Cardiac muscle cell (in vitro differentiated cells and primary cell): ENCODE data around the gene FAM3D. TPM values are rescaled to one million over a fixed set of nuclear protein-coding genes. Genes with fewer than 3 reads are reported as not detected.
"Not testable (repeated sequence)": the region's sequence is repeated elsewhere in the genome, so short reads cannot be mapped to it uniquely, and the experiment has no call there.

Source experiments
- DNase-seq, 2 donors: peaks; one replicate each; pipeline versions ENCODE4 v3.0.0 to v3.0.0-alpha.2; 2010 to 2017; ENCODE audit warnings: low read depth in 1 of 2, low spot score in 1 of 2
- H3K27ac ChIP-seq: fragments of 200-600 bp; sonication (generic); 2 replicates; pipeline ENCODE4 v1.5.1; 2016
- H3K27me3 ChIP-seq: fragments of 200-600 bp; sonication (generic); 2 replicates; pipeline ENCODE4 v1.6.0; 2016; ENCODE audit warnings: control low read depth
- H3K36me3 ChIP-seq: fragments of 200-600 bp; sonication (generic); 2 replicates; pipeline ENCODE4 v1.5.1; 2016; ENCODE audit warnings: control low read depth
- H3K4me1 ChIP-seq: fragments of 200-600 bp; sonication (generic); 2 replicates; pipeline ENCODE4 v1.8.1; 2017; ENCODE audit warnings: low read depth, mild to moderate bottlenecking, mixed run types
- H3K4me3 ChIP-seq: fragments of 200-600 bp; sonication (generic); 2 replicates; pipeline ENCODE4 v1.5.1; 2016; ENCODE audit warnings: mild to moderate bottlenecking
- H3K9me3 ChIP-seq: fragments of 200-600 bp; sonication (generic); 2 replicates; pipeline ENCODE4 v1.5.1; 2017; ENCODE audit warnings: low read depth, mild to moderate bottlenecking, control low read depth
- CTCF ChIP-seq: IDR thresholded peaks from 2 replicates; pipeline ENCODE4 v1.5.1; 2012; ENCODE audit warnings: low read depth, mild to moderate bottlenecking, low read length
- polyA plus RNA-seq: library from polyadenylated mRNA; unstranded; fragments of >200 nt; fragmentation: Nextera tagmentation; extraction: Ambion mirVana; gene quantifications from 2 replicates; pipeline ENCODE4 v1.2.1, GENCODE V29; 2016
- total RNA-seq: library from RNA; depleted of rRNA; stranded (reverse); fragments of >200 nt; gene quantifications from 2 replicates; pipeline ENCODE4 v1.2.3, GENCODE V29; 2016

The FAM3D gene, protein sequence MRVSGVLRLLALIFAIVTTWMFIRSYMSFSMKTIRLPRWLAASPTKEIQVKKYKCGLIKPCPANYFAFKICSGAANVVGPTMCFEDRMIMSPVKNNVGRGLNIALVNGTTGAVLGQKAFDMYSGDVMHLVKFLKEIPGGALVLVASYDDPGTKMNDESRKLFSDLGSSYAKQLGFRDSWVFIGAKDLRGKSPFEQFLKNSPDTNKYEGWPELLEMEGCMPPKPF
- 1.5 TPM in 1 of 2 replicates, not detected in the other for total RNA-seq
- 0.69 TPM in 1 of 2 replicates, not detected in the other for polyA plus RNA-seq

GRCh38 chr3:58666683-58667082 lies at the start of gene FAM3D:
Gene FAM3D (minus strand): TSS chr3:58666774. CDS start chr3:58655563, 11,211 bp downstream.
- H3K36me3 ChIP-seq: no peaks in the 10 kb centered on the region
- peaks cover 14% of the 10 kb centered on the region for H3K27me3 ChIP-seq
- H3K9me3 ChIP-seq: no peaks in the 10 kb centered on the region
- H3K27ac ChIP-seq: no peak within 1 kb of the TSS
- H3K4me3 ChIP-seq: no peak within 1 kb of the TSS
- DNase-seq: no peak
- no peak for TF ChIP-seq CTCF
- H3K4me1 ChIP-seq: peaks cover 3% of the 10 kb centered on the region

DNA sequence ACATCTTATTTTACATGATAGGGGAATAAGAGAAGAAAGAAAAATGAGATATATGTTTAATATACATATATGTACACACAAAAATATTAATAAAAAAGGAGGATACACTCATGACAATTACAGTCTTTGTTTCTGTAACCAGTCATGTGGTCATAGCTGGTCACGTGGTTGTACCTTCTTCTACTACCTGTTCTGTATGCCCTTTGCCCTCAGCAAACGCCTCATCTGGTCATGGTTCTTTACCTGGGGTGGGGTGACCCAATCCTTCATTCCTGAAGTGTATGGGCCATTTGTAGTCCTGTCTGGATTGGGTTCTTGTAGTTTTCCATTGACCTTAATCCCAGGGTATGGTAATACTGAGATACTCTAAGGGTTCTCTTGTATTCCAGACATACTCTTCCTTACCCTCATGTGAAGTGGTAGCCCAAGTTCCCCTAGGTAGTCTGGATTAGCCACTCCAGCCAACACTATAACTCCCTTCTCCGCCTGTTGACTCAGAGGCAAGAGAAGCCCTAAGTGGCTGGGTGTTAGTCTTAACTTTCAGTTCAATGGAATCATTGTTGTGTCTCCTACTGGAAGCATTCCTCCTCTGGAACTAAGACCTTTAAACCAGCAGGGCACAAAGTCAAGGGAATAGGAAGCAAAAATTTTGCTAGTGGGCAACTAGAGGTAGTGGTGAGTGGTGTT lies 47.3 kb upstream of the FAM3D start:
- no peaks in the 10 kb centered on the region for H3K9me3 ChIP-seq
- peaks cover 7% of the 10 kb centered on the region for H3K27me3 ChIP-seq
- no peak overlapping the region for H3K27ac ChIP-seq
- no peak for DNase-seq
- TF ChIP-seq CTCF: no peak
- H3K36me3 ChIP-seq: no peaks in the 10 kb centered on the region
- no peak overlapping the region for H3K4me3 ChIP-seq
- H3K4me1 ChIP-seq: no peaks in the 10 kb centered on the region

GRCh38 chr3:58711871-58712270 lies 45.3 kb upstream of the FAM3D start:
- Histone ChIP-seq H3K27ac (no peak overlapping the region), H3K4me1 (no peaks in the 10 kb centered on the region), H3K27me3 (no peaks in the 10 kb centered on the region), H3K4me3 (no peak overlapping the region), H3K36me3 (no peaks in the 10 kb centered on the region), H3K9me3 (no peaks in the 10 kb centered on the region)
- no peak for DNase-seq
- TF ChIP-seq CTCF: no peak

- H3K27ac ChIP-seq, DNase-seq, H3K4me3 ChIP-seq, H3K9me3 ChIP-seq, H3K27me3 ChIP-seq, H3K4me1 ChIP-seq, H3K36me3 ChIP-seq: not testable (repeated sequence)
These were observed 42.4 kb upstream of the FAM3D start for GRCh38 chr3:58708983-58709382.

GRCh38 chr3:58708116-58708791 lies 41.7 kb upstream of the FAM3D start:
- DNase-seq: no peak
- no peak for TF ChIP-seq CTCF

DNA sequence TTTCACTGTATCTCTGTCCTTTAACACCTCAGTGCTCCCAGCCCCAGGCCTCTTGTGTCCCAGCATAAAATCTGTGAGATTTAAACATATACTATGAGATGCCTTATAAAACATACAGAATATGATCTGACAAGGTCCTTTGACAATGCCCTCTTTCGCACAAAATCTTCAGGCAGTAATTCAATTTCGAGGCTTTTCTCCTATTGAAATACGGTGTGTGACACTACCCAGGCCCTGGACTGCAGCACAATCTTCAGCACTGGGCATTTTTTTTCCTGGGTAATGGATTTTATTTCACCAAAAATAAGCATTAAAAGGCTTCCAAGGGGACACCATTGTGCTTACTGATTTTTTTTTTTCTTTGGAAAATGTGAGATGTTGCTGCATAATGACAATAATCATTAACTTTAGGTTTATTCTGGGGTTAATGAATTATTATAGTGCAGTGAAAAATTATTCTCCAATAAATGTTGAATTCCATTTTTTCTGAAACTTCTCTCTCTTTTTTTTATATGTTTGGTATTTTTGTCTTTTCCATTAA lies 40.9 kb upstream of the FAM3D start:
- TF ChIP-seq CTCF: no peak
- H3K27ac ChIP-seq: no peak overlapping the region
- H3K9me3 ChIP-seq: no peaks in the 10 kb centered on the region
- H3K27me3 ChIP-seq: no peaks in the 10 kb centered on the region
- no peak overlapping the region for H3K4me3 ChIP-seq
- DNase-seq: no peak
- H3K4me1 ChIP-seq: no peaks in the 10 kb centered on the region
- no peaks in the 10 kb centered on the region for H3K36me3 ChIP-seq

More at GRCh38 chr3:58708116-58708791, 41.7 kb upstream of the FAM3D start:
- Histone ChIP-seq H3K9me3 (no peaks in the 10 kb centered on the region), H3K4me1 (no peaks in the 10 kb centered on the region), H3K36me3 (no peaks in the 10 kb centered on the region), H3K27me3 (no peaks in the 10 kb centered on the region), H3K4me3 (no peak overlapping the region), H3K27ac (no peak overlapping the region)
